Smooth muscle cell (in vitro differentiated cells): Measurements from ENCODE around the gene HSD17B11. TPM values are rescaled to one million over a fixed set of nuclear protein-coding genes. Genes with fewer than 3 reads are reported as not detected.
"Not testable (repeated sequence)": the region's sequence is repeated elsewhere in the genome, so short reads cannot be mapped to it uniquely, and the experiment has no call there.

Experiments
- DNase-seq: peaks from one replicate; lab custom pipeline; 2025; ENCODE audit not compliant: unreplicated experiment; lab: John Stamatoyannopoulos, UW
- H2AFZ ChIP-seq: fragments of 200-600 bp; sonication (generic); 2 replicates; pipeline ENCODE4 v1.6.0; 2016; ENCODE audit warnings: antibody characterized with exemption, low read depth, mild to moderate bottlenecking
- H3F3A ChIP-seq: fragments of 200-600 bp; sonication (generic); 2 replicates; pipeline ENCODE4 v1.6.0; 2017; ENCODE audit warnings: antibody characterized with exemption, low read depth
- H3K27ac ChIP-seq: fragments of 200-600 bp; sonication (generic); 2 replicates; pipeline ENCODE4 v1.5.1; 2016; ENCODE audit warnings: low read depth, mild to moderate bottlenecking
- H3K27me3 ChIP-seq: fragments of 200-600 bp; sonication (generic); 2 replicates; pipeline ENCODE4 v1.6.1; 2016; ENCODE audit warnings: low read depth, mild to moderate bottlenecking
- H3K36me3 ChIP-seq: fragments of 200-600 bp; sonication (generic); 2 replicates; pipeline ENCODE4 v1.5.1; 2016; ENCODE audit warnings: low read depth
- H3K4me1 ChIP-seq: fragments of 200-600 bp; sonication (generic); 2 replicates; pipeline ENCODE4 v1.5.1; 2016; ENCODE audit warnings: low read depth
- H3K4me2 ChIP-seq: fragments of 200-600 bp; sonication (generic); 2 replicates; pipeline ENCODE4 v1.6.0; 2016; ENCODE audit warnings: mild to moderate bottlenecking
- H3K4me3 ChIP-seq: fragments of 200-600 bp; sonication (generic); 2 replicates; pipeline ENCODE4 v1.5.1; 2016; ENCODE audit warnings: mild to moderate bottlenecking
- H3K79me2 ChIP-seq: fragments of 200-600 bp; sonication (generic); 2 replicates; pipeline ENCODE4 v1.6.0; 2016; ENCODE audit warnings: low read depth, mild to moderate bottlenecking
- H3K9ac ChIP-seq: fragments of 200-600 bp; sonication (generic); 2 replicates; pipeline ENCODE4 v1.6.0; 2016; ENCODE audit warnings: low read depth
- H3K9me3 ChIP-seq: fragments of 200-600 bp; sonication (generic); replicated peaks from 2 replicates; pipeline ENCODE4 v1.5.1; 2016; ENCODE audit warnings: low read depth
- H4K20me1 ChIP-seq: fragments of 200-600 bp; sonication (generic); 2 replicates; pipeline ENCODE4 v1.6.0; 2016; ENCODE audit warnings: low read depth
- WGBS: methylation state at CpG from one replicate; pipeline ENCODE4 v1.1.7; 2016; ENCODE audit warnings: low lambda C conversion rate; 5-methylcytosine and 5-hydroxymethylcytosine counted together
- polyA plus RNA-seq: library from polyadenylated mRNA; unstranded; fragments of >200 nt; fragmentation: Nextera tagmentation; extraction: Ambion mirVana; gene quantifications from 2 replicates; pipeline ENCODE4 v1.2.1, GENCODE V29; 2016
- total RNA-seq: library from RNA; depleted of rRNA; stranded (reverse); fragments of >200 nt; gene quantifications from 2 replicates; pipeline ENCODE4 v1.2.3, GENCODE V29; 2014
- TF ChIP-seq, protein P1 (sequence below): fragments of 200-600 bp; sonication (generic); IDR thresholded peaks from 2 replicates; pipeline ENCODE4 v1.5.1; 2017; ENCODE audit warnings: borderline replicate concordance, mild to moderate bottlenecking, antibody characterized with exemption; ENCODE audit not compliant: insufficient read depth, poor library complexity, severe bottlenecking

HSD17B11 gene
- total and polyA plus RNA-seq, 2 experiments from 2014 or later = 12.8 to 52.2 TPM

DNA sequence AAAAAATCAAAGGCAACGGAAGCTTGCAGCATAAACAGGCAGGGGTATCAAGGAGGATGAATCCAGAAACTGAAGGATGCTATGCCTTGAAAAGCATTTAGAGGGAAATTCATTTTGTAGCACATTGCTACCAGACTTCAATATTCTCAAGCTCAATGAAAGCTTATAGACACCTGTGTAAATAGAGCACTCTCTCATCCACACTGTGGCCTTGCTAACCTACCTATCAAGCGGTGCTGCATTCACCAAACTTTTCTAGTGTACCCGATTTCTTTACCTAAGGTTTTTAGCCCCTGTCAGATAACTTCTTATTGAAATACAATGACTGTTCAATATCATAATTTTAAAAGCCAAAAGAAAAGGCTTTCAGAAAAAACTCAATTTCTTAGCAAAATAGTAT, 48.1 kb downstream of the HSD17B11 start:
- no peak for DNase-seq
- no peak overlapping the region for H3K9ac ChIP-seq
- H3K27ac ChIP-seq = no peak overlapping the region

DNA sequence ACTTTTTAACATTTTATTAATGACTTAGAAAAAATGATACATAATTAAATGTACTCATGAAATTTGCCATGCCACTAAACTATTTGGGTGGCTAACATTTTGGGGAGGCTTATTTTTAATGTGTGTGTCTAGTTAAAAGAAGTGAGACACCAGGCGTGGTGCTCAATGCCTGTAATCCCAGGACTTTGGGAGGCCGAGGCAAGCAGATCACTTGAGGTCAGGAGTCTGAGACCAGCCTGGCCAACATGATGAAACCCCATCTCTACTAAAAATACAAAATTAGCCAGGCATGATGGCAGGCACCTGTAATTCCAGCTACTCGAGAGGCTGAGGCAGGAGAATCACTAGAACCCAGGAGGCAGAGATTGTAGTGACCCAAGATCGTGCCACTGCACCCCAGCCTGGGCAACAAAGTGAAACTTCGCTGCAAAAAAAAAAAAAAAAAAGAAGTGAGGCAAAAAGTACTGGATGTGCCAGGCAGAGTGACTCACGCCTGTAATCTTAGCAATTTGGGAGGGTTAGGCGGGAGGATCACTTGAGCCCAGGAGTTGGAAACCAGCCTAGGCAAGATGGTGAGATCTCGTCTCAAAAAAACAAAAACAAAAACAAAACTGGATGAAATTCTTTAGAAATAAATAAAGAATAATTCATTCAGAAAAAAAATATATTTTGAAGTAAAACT, 48.9 kb downstream of the HSD17B11 start:
- not testable (repeated sequence) for H3K4me1 ChIP-seq, H3K9ac ChIP-seq, H3K4me2 ChIP-seq, H3F3A ChIP-seq, DNase-seq, H4K20me1 ChIP-seq, H3K27ac ChIP-seq, H3K4me3 ChIP-seq, H3K79me2 ChIP-seq, H2AFZ ChIP-seq, H3K9me3 ChIP-seq, H3K36me3 ChIP-seq, H3K27me3 ChIP-seq
- WGBS = 78% methylated on average over 8 of the region's 8 CpGs

More for the DNA sequence above, 48.1 kb downstream of the HSD17B11 start:
- H4K20me1 ChIP-seq = no peaks in the 10 kb centered on the region
- no peaks in the 10 kb centered on the region for H3F3A ChIP-seq
- H3K27me3 ChIP-seq = no peaks in the 10 kb centered on the region
- peaks cover 6% of the 10 kb centered on the region for H3K36me3 ChIP-seq
- no peak overlapping the region for H3K4me2 ChIP-seq
- no peaks in the 10 kb centered on the region for H3K9me3 ChIP-seq
- TF ChIP-seq, protein P1, sequence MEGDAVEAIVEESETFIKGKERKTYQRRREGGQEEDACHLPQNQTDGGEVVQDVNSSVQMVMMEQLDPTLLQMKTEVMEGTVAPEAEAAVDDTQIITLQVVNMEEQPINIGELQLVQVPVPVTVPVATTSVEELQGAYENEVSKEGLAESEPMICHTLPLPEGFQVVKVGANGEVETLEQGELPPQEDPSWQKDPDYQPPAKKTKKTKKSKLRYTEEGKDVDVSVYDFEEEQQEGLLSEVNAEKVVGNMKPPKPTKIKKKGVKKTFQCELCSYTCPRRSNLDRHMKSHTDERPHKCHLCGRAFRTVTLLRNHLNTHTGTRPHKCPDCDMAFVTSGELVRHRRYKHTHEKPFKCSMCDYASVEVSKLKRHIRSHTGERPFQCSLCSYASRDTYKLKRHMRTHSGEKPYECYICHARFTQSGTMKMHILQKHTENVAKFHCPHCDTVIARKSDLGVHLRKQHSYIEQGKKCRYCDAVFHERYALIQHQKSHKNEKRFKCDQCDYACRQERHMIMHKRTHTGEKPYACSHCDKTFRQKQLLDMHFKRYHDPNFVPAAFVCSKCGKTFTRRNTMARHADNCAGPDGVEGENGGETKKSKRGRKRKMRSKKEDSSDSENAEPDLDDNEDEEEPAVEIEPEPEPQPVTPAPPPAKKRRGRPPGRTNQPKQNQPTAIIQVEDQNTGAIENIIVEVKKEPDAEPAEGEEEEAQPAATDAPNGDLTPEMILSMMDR = no peak
- no peak overlapping the region for H2AFZ ChIP-seq
- no peak overlapping the region for H3K4me3 ChIP-seq
- 97% methylated on average over 3 of the region's 3 CpGs for WGBS
- no peaks in the 10 kb centered on the region for H3K79me2 ChIP-seq
- no peaks in the 10 kb centered on the region for H3K4me1 ChIP-seq

DNA sequence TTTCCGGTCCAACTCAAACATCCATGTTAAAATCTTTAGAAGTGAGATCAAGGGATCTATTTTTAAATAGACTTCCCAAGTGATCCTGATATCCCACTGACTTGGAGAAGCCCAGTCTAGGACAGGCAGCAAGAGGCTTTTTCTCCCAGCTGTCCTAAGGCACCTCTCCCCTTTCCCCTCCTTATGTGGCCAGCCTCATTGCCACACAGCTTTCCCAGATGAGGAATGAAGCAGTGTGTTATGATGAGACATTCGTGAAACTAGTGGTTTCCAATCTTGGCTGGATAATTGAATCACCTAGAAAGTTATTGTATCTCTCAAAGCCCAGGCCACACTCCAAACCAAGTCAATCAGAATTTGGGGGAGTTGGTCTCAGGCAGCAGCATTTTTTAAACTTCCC, 51.5 kb downstream of the HSD17B11 start:
- TF ChIP-seq, protein P1 = no peak
- no peak for DNase-seq
- 98% methylated on average over 2 of the region's 2 CpGs for WGBS

DNA sequence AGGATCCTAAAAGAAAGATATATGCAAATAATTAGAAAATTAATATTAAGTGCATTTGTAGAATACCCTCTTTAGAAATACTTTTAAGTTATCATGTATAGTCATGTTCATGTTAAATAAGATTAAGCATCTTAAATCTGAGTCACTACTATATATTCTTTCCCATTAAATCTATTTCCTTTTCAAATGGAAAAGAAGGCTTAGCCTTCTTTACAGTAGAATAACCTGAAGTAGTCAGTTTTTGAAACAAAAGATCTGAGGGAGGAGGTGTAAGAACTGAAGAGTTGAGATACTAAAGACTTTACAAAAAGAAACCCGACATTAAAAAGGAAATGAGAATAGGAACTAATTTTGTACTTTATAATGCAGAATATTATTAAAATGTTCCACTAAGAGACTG, 53.6 kb downstream of the HSD17B11 start:
- no peaks in the 10 kb centered on the region for H3F3A ChIP-seq
- H3K36me3 ChIP-seq = no peaks in the 10 kb centered on the region
- H3K9ac ChIP-seq = no peak overlapping the region
- peaks cover 12% of the 10 kb centered on the region for H3K9me3 ChIP-seq
- H3K4me2 ChIP-seq = no peak overlapping the region
- H4K20me1 ChIP-seq = no peaks in the 10 kb centered on the region
- DNase-seq = no peak
- no peak overlapping the region for H3K4me3 ChIP-seq
- WGBS = 91% methylated on average over 1 of the region's 1 CpG
- TF ChIP-seq, protein P1 = no peak
- no peaks in the 10 kb centered on the region for H3K4me1 ChIP-seq
- no peaks in the 10 kb centered on the region for H3K27me3 ChIP-seq
- no peaks in the 10 kb centered on the region for H3K79me2 ChIP-seq
- H3K27ac ChIP-seq = no peak overlapping the region
- no peak overlapping the region for H2AFZ ChIP-seq

More for the DNA sequence above, 51.5 kb downstream of the HSD17B11 start:
- Histone ChIP-seq H3F3A (no peaks in the 10 kb centered on the region), H3K9ac (no peak overlapping the region), H3K4me3 (no peak overlapping the region), H3K27me3 (no peaks in the 10 kb centered on the region), H3K9me3 (no peaks in the 10 kb centered on the region), H4K20me1 (no peaks in the 10 kb centered on the region), H2AFZ (no peak overlapping the region), H3K27ac (no peak overlapping the region), H3K4me2 (no peak overlapping the region), H3K4me1 (no peaks in the 10 kb centered on the region), H3K79me2 (no peaks in the 10 kb centered on the region), H3K36me3 (peaks cover 4% of the 10 kb centered on the region)
